GM23338 (cell line): ENCODE results near the gene GOLGA6L26. TPM values are rescaled to one million over a fixed set of nuclear protein-coding genes. Genes with fewer than 3 reads are reported as not detected.
"Not testable (repeated sequence)": the region's sequence is repeated elsewhere in the genome, so short reads cannot be mapped to it uniquely, and the experiment has no call there.

Experiments used
- ATAC-seq: fragments of 200-7000 bp; cut with Tn5 transposase; 3 replicates; pipeline ENCODE4 v1.9.1; 2020
- DNase-seq: peaks from one replicate; pipeline ENCODE4 v3.0.0-alpha.2; 2015; ENCODE audit warnings: low spot score
- H2AFZ ChIP-seq: fragments of 200-600 bp; sonication (generic); 2 replicates; pipeline ENCODE4 v1.8.0; 2016; ENCODE audit warnings: antibody characterized with exemption, mild to moderate bottlenecking, moderate library complexity
- H3F3A ChIP-seq: fragments of 200-600 bp; sonication (generic); replicated peaks from 2 replicates; pipeline ENCODE4 v1.8.0; 2017; ENCODE audit warnings: antibody characterized with exemption, mixed run types, low read depth
- H3K27ac ChIP-seq: fragments of 200-600 bp; sonication (generic); 2 replicates; pipeline ENCODE4 v1.6.1; 2016; ENCODE audit warnings: low read depth
- H3K27me3 ChIP-seq: fragments of 200-600 bp; sonication (generic); 2 replicates; pipeline ENCODE4 v1.8.0; 2016; ENCODE audit warnings: mild to moderate bottlenecking, mixed run types, moderate library complexity; ENCODE audit not compliant: insufficient read depth
- H3K36me3 ChIP-seq: fragments of 200-600 bp; sonication (generic); 2 replicates; pipeline ENCODE4 v1.8.0; 2016; ENCODE audit warnings: mild to moderate bottlenecking; ENCODE audit not compliant: insufficient read depth
- H3K4me1 ChIP-seq: fragments of 200-600 bp; sonication (generic); 2 replicates; pipeline ENCODE4 v1.8.0; 2016; ENCODE audit warnings: mild to moderate bottlenecking, moderate library complexity; ENCODE audit not compliant: insufficient read depth
- H3K4me2 ChIP-seq: fragments of 200-600 bp; sonication (generic); 2 replicates; pipeline ENCODE4 v1.7.1; 2017; ENCODE audit warnings: mixed run types
- H3K4me3 ChIP-seq: fragments of 200-600 bp; sonication (generic); 2 replicates; pipeline ENCODE4 v1.6.1; 2016; ENCODE audit warnings: mixed run types
- H3K79me2 ChIP-seq: fragments of 200-600 bp; sonication (generic); replicated peaks from 2 replicates; pipeline ENCODE4 v1.8.0; 2017; ENCODE audit warnings: mild to moderate bottlenecking; ENCODE audit not compliant: insufficient read depth
- H3K9me2 ChIP-seq: fragments of 200-600 bp; sonication (generic); 2 replicates; pipeline ENCODE4 v1.8.0; 2017; ENCODE audit not compliant: insufficient read depth
- H4K20me1 ChIP-seq: fragments of 200-600 bp; sonication (generic); replicated peaks from 2 replicates; pipeline ENCODE4 v1.8.0; 2017; ENCODE audit warnings: mild to moderate bottlenecking; ENCODE audit not compliant: insufficient read depth
- H3K27ac Mint-ChIP-seq: 2 replicates; pipeline ENCODE4 v1.8.0; 2020; ENCODE audit warnings: inconsistent platforms, mild to moderate bottlenecking, moderate library complexity, mixed read lengths
- H3K27me3 Mint-ChIP-seq: 3 replicates; pipeline ENCODE4 v1.8.0; 2022; ENCODE audit warnings: low read depth, mild to moderate bottlenecking, moderate library complexity, mixed read lengths, inconsistent platforms; ENCODE audit not compliant: insufficient read depth, poor library complexity
- H3K36me3 Mint-ChIP-seq: 3 replicates; pipeline ENCODE4 v1.8.0; 2021; ENCODE audit warnings: low read depth, mild to moderate bottlenecking, inconsistent platforms, moderate library complexity, mixed read lengths
- H3K4me1 Mint-ChIP-seq: 3 replicates; pipeline ENCODE4 v1.8.0; 2020; ENCODE audit warnings: mild to moderate bottlenecking, inconsistent platforms, mixed read lengths
- H3K4me3 Mint-ChIP-seq: 3 replicates; pipeline ENCODE4 v1.8.0; 2021; ENCODE audit warnings: moderate library complexity, mild to moderate bottlenecking, inconsistent platforms, mixed read lengths
- H3K9me3 Mint-ChIP-seq: 3 replicates; pipeline ENCODE4 v1.8.0; 2020; ENCODE audit warnings: moderate library complexity, mild to moderate bottlenecking, inconsistent platforms, mixed read lengths
- long read RNA-seq: library from polyadenylated mRNA; unstranded; transcript quantifications from one replicate; pipeline ENCODE4 v2.0.0, GENCODE V29; 2020; ENCODE audit not compliant: unreplicated experiment
- polyA plus RNA-seq: library from polyadenylated mRNA; unstranded; fragments of >200 nt; fragmentation: Nextera tagmentation; extraction: Ambion mirVana; gene quantifications from 2 replicates; pipeline ENCODE4 v1.2.1, GENCODE V29; 2016
- total RNA-seq: library from RNA; depleted of rRNA; stranded (reverse); fragments of >200 nt; shearing (Covaris generic); gene quantifications from 2 replicates; pipeline ENCODE4 v1.2.3, GENCODE V29; 2014; rRNA removed

Gene GOLGA6L26, protein sequence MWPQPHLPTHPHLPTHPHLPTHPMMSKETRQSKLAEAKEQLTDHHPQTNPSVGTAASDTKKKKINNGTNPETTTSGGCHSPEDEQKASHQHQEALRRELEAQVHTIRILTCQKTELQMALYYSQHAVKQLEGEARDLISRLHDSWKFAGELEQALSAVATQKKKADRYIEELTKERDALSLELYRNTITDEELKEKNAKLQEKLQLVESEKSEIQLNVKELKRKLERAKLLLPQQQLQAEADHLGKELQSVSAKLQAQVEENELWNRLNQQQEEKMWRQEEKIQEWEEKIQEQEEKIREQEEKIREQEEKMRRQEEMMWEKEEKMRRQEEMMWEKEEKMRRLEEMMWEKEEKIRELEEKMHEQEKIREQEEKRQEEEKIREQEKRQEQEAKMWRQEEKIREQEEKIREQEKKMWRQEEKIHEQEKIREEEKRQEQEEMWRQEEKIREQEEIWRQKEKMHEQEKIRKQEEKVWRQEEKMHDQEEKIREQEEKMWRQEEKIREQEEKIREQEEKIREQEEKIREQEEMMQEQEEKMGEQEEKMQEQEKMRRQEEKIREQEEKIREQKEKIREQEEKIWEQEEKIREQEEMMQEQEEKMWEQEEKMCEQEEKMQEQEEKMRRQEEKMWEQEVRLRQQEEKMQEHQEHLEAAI
- not detected in 2 replicates for total RNA-seq
- polyA plus RNA-seq: not detected in 2 replicates
- long read RNA-seq: 0 reads

DNA sequence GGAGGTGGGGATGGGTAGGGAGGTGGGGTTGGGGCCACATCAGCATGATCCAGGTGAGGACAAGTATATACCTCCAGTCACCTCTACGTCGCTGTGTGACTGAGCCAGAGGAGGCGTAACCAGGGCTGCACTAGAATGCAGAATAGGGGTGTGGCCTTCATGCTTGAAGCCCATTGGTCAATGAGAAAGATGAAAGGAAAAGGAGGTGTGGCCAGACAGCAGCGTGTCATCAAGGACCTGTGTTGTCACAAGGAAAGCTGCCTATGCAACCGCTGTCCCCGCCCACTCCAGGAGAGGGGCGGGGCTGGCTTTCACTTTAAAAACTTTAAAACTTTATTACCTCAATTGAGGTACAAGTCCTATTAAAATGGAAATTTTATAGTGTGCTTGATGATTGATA is at the start of gene GOLGA6L26:
Gene GOLGA6L26 (minus strand): TSS at position 101 of the 400 bp plus-strand sequence. CDS start 61 bp downstream, at position 40.
- not testable (repeated sequence) for H3K4me3 ChIP-seq, H3K79me2 ChIP-seq, H3K9me2 ChIP-seq, H3K36me3 Mint-ChIP-seq, H3F3A ChIP-seq, H4K20me1 ChIP-seq, H3K27me3 ChIP-seq, H3K4me3 Mint-ChIP-seq, ATAC-seq, H3K4me1 Mint-ChIP-seq, H3K4me2 ChIP-seq, H3K4me1 ChIP-seq, H3K9me3 Mint-ChIP-seq, H3K27ac Mint-ChIP-seq, H3K27me3 Mint-ChIP-seq, H2AFZ ChIP-seq, DNase-seq, H3K36me3 ChIP-seq, H3K27ac ChIP-seq

- H3K79me2 ChIP-seq, DNase-seq, H3K36me3 ChIP-seq, H3F3A ChIP-seq, H3K27me3 ChIP-seq, H3K27me3 Mint-ChIP-seq, H3K4me3 ChIP-seq, H2AFZ ChIP-seq, H3K27ac ChIP-seq, H3K4me3 Mint-ChIP-seq, H4K20me1 ChIP-seq, H3K4me2 ChIP-seq, H3K27ac Mint-ChIP-seq, H3K4me1 ChIP-seq, H3K36me3 Mint-ChIP-seq, H3K9me2 ChIP-seq, H3K4me1 Mint-ChIP-seq: not testable (repeated sequence)
- H3K9me3 Mint-ChIP-seq: peaks cover 17% of the 10 kb centered on the region
- peak; percentile 36; the same call in 2 of the 3 replicates for ATAC-seq
These were observed 47.2 kb upstream of the GOLGA6L26 start for GRCh38 chr15:23381192-23381591.

GRCh38 chr15:23380700-23381099 is 46.7 kb upstream of the GOLGA6L26 start:
- H3K4me1 Mint-ChIP-seq, H3K27ac ChIP-seq, H2AFZ ChIP-seq, H3K4me3 ChIP-seq, H3K9me2 ChIP-seq, H3K36me3 Mint-ChIP-seq, H3K27me3 ChIP-seq, H4K20me1 ChIP-seq, H3K4me2 ChIP-seq, DNase-seq, H3K27ac Mint-ChIP-seq, ATAC-seq, H3K4me3 Mint-ChIP-seq, H3K36me3 ChIP-seq, H3K79me2 ChIP-seq, H3F3A ChIP-seq, H3K4me1 ChIP-seq, H3K27me3 Mint-ChIP-seq: not testable (repeated sequence)
- peaks cover 14% of the 10 kb centered on the region for H3K9me3 Mint-ChIP-seq

GRCh38 chr15:23378946-23379345 is 45.0 kb upstream of the GOLGA6L26 start:
- not testable (repeated sequence) for H3K36me3 ChIP-seq, H3K9me2 ChIP-seq, H3K27ac Mint-ChIP-seq, H3K4me1 Mint-ChIP-seq, H3K27me3 ChIP-seq, ATAC-seq, H4K20me1 ChIP-seq, H3F3A ChIP-seq, H3K9me3 Mint-ChIP-seq, H3K4me3 ChIP-seq, H3K36me3 Mint-ChIP-seq, H3K79me2 ChIP-seq, H3K27ac ChIP-seq, H3K4me3 Mint-ChIP-seq, H3K4me2 ChIP-seq, H2AFZ ChIP-seq, H3K27me3 Mint-ChIP-seq, H3K4me1 ChIP-seq, DNase-seq

- H3K4me1 ChIP-seq, H3K79me2 ChIP-seq, ATAC-seq, H3K27ac Mint-ChIP-seq, H3K27ac ChIP-seq, H2AFZ ChIP-seq, H3K36me3 Mint-ChIP-seq, H4K20me1 ChIP-seq, H3K27me3 ChIP-seq, DNase-seq, H3K27me3 Mint-ChIP-seq, H3K4me3 Mint-ChIP-seq, H3K9me2 ChIP-seq, H3K36me3 ChIP-seq, H3F3A ChIP-seq, H3K4me3 ChIP-seq, H3K4me1 Mint-ChIP-seq, H3K4me2 ChIP-seq: not testable (repeated sequence)
- H3K9me3 Mint-ChIP-seq: peaks cover 10% of the 10 kb centered on the region
These were observed 40.2 kb upstream of the GOLGA6L26 start for GRCh38 chr15:23374226-23374625.

GRCh38 chr15:23372891-23373600 is 39.0 kb upstream of the GOLGA6L26 start:
- not testable (repeated sequence) for H3K4me3 ChIP-seq, DNase-seq, H3K27ac ChIP-seq, H3K4me3 Mint-ChIP-seq, H2AFZ ChIP-seq, H4K20me1 ChIP-seq, H3K9me2 ChIP-seq, H3K36me3 Mint-ChIP-seq, H3K79me2 ChIP-seq, H3K36me3 ChIP-seq, H3K27ac Mint-ChIP-seq, H3K27me3 ChIP-seq, ATAC-seq, H3K4me2 ChIP-seq, H3K4me1 Mint-ChIP-seq, H3K4me1 ChIP-seq, H3F3A ChIP-seq, H3K27me3 Mint-ChIP-seq
- H3K9me3 Mint-ChIP-seq: peaks cover 10% of the 10 kb centered on the region
